ENCODE results near the gene PNPLA4.

The PNPLA4 gene

DNA sequence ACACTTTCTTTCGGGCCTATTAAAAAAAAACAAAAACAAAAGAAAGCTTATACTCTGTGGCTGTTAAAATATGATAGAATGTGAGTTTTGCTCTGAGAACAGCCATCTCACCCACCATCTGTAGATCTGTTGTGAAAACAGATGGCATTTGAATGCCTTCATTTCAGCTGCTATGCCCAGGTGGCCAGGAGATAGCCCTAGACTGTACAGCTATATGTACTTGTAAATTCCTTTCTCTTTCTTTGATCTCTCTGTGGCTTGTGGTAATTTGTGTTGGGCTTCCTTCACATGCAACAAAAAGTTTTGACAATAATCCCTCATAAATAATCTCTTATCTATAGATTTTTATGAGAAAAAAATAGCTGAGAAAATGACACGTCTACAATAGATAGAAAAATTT, 38.1 kb downstream of the PNPLA4 start:
- DNase-seq (ENCODE audit: low read depth), result no peak
- H3K4me3 ChIP-seq (ENCODE audit: low read length), result no peak overlapping the region
- TF ChIP-seq, protein P1, sequence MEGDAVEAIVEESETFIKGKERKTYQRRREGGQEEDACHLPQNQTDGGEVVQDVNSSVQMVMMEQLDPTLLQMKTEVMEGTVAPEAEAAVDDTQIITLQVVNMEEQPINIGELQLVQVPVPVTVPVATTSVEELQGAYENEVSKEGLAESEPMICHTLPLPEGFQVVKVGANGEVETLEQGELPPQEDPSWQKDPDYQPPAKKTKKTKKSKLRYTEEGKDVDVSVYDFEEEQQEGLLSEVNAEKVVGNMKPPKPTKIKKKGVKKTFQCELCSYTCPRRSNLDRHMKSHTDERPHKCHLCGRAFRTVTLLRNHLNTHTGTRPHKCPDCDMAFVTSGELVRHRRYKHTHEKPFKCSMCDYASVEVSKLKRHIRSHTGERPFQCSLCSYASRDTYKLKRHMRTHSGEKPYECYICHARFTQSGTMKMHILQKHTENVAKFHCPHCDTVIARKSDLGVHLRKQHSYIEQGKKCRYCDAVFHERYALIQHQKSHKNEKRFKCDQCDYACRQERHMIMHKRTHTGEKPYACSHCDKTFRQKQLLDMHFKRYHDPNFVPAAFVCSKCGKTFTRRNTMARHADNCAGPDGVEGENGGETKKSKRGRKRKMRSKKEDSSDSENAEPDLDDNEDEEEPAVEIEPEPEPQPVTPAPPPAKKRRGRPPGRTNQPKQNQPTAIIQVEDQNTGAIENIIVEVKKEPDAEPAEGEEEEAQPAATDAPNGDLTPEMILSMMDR (IDR thresholded peaks at IDR 0.05; ENCODE audit: insufficient read depth, low read depth, low read length, missing control alignments), result no peak

DNA sequence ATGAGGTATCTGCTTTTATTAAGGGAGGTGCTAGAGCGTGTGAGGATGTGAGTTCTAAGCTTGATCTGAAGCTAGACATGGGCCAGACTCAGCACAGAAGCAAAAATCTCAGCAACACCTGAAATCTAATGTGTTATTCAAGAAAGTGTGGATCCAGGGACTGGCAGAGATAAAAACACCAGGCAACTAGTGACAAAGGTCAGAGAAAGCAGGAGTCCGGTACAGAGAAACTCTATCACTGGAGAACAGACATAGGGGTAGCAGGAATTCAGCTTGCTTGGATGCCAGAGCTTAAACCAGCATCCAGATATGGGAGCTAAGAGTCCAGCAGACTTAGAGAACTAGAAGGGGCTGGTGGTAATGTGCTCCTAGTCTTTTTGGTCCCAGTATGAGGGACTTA, 50.3 kb downstream of the PNPLA4 start:
- TF ChIP-seq, protein P1 (IDR thresholded peaks at IDR 0.05; ENCODE audit: insufficient read depth, low read depth, low read length, missing control alignments), result no peak
- H3K4me3 ChIP-seq (ENCODE audit: low read length), result no peak overlapping the region
- DNase-seq (ENCODE audit: low read depth), result no peak

DNA sequence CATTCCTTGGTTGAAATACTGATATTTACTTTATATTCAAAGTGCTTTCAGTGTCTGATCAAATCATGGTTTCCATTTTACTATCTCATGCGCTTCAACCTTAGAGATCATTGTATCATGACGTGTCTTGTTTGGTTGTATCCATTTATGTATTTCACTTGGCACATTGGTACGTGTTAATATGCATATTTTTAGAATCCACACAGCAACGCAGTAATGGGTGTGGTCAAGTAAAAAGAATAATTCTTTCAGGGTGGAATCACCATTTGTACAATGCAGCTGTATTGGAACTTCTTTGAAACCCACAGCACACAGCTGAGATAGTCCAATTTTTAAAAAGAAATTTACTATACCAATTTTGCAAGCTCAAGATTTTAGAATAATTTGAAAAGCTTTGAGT, 55.2 kb downstream of the PNPLA4 start:
- TF ChIP-seq, protein P1 (IDR thresholded peaks at IDR 0.05; ENCODE audit: insufficient read depth, low read depth, low read length, missing control alignments), result no peak
- no peak overlapping the region for H3K4me3 ChIP-seq (ENCODE audit: low read length)
- no peak for DNase-seq (ENCODE audit: low read depth)

DNA sequence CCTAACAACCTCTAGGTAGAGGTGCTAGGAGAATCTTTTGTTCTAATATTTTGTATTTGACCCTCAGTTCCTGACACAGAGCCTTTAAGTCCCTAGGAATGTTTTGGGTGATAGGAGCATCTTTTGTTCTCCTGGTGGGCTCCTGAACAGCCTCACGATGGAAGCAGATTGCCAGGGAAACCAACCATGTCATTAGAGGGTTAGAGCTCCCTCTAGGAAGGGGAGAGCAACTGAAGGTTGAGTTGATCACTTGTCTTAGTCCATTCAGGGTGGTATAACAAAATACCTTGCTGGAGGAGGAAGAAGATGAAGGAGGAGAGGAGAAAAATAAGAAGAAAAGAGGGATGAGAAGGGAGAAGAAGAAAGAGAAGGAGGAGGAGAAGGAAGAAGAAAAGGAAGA, 75.0 kb downstream of the PNPLA4 start:
- no peak for DNase-seq (ENCODE audit: low read depth)
- TF ChIP-seq, protein P1 (IDR thresholded peaks at IDR 0.05; ENCODE audit: insufficient read depth, low read depth, low read length, missing control alignments), result no peak
- H3K4me3 ChIP-seq (ENCODE audit: low read length), result no peak overlapping the region

Data from epithelial cell of esophagus (primary cell).